Spinal cord (tissue), 10 donors: Measurements from ENCODE around the gene OR5M11. TPM values are rescaled to one million over a fixed set of nuclear protein-coding genes. Genes with fewer than 3 reads are reported as not detected.

Experiments used
- DNase-seq, 6 donors: peaks; one replicate each; pipeline versions ENCODE4 v3.0.0 to v3.0.0-alpha.2; 2013 to 2015; ENCODE audit warnings: low spot score in 6 of 6, low read depth in 4 of 6
- H3K27ac ChIP-seq: one replicate; pipeline ENCODE4 v1.5.1; 2013; ENCODE audit warnings: low read depth, low read length, control low read depth
- H3K27me3 ChIP-seq: one replicate; pipeline ENCODE4 v1.6.1; 2013; ENCODE audit warnings: low read length; ENCODE audit not compliant: control insufficient read depth, insufficient read depth
- H3K36me3 ChIP-seq: one replicate; pipeline ENCODE4 v1.6.1; 2013; ENCODE audit warnings: low read length; ENCODE audit not compliant: control insufficient read depth, insufficient read depth
- H3K4me1 ChIP-seq: one replicate; pipeline ENCODE4 v1.6.1; 2013; ENCODE audit warnings: low read length; ENCODE audit not compliant: control insufficient read depth, insufficient read depth
- H3K4me3 ChIP-seq: one replicate; pipeline ENCODE4 v1.5.1; 2013; ENCODE audit warnings: low read depth, low read length, control low read depth
- H3K9me3 ChIP-seq: one replicate; pipeline ENCODE4 v1.6.1; 2013; ENCODE audit warnings: low read length; ENCODE audit not compliant: control insufficient read depth, insufficient read depth
- WGBS: methylation state at CpG from one replicate; pipeline ENCODE4 v1.1.5; 2013; ENCODE audit warnings: missing lambda C conversion rate; ENCODE audit not compliant: insufficient coverage; 5-methylcytosine and 5-hydroxymethylcytosine counted together
- polyA plus RNA-seq, 2 donors: library from polyadenylated mRNA; unstranded; fragments of 120-200 nt; gene quantifications; one replicate each; pipeline ENCODE4 v1.2.1, GENCODE V29; 2013; ENCODE audit not compliant: insufficient read length in 2 of 2
- total RNA-seq, 2 donors: library from RNA; depleted of rRNA in 1 of 2; stranded (reverse); fragments of 120-200 nt in 1 of 2; fragments of >200 nt in 1 of 2; gene quantifications; one replicate each; pipeline versions ENCODE4 v1.2.3 to v1.2.4, GENCODE V29; 2013 to 2014
- donor health status: healthy.

OR5M11 gene
- total and polyA plus RNA-seq, 4 donors: not detected

- WGBS: no CpG with 5 or more reads among the region's 1 CpG
- no peaks in the 10 kb centered on the region for H3K36me3 ChIP-seq
- DNase-seq: no peak
- no peaks in the 10 kb centered on the region for H3K4me1 ChIP-seq
- no peaks in the 10 kb centered on the region for H3K9me3 ChIP-seq
- H3K27me3 ChIP-seq: no peaks in the 10 kb centered on the region
- H3K4me3 ChIP-seq: no peak overlapping the region
- H3K27ac ChIP-seq: no peak overlapping the region
Measured at GRCh38 chr11:56513280-56513679, 29.8 kb downstream of the OR5M11 start.

- Histone ChIP-seq H3K4me1 (no peaks in the 10 kb centered on the region), H3K36me3 (no peaks in the 10 kb centered on the region), H3K27me3 (no peaks in the 10 kb centered on the region), H3K4me3 (no peak overlapping the region), H3K9me3 (no peaks in the 10 kb centered on the region), H3K27ac (no peak overlapping the region)
- DNase-seq: no peak
- no CpG with 5 or more reads among the region's 1 CpG for WGBS
Measured at GRCh38 chr11:56509439-56509838, 33.6 kb downstream of the OR5M11 start.

- WGBS: 91% methylated on average over 25 of the region's 28 CpGs
- DNase-seq: no peak
- Histone ChIP-seq H3K4me1 (no peaks in the 10 kb centered on the region), H3K9me3 (no peaks in the 10 kb centered on the region), H3K36me3 (no peaks in the 10 kb centered on the region), H3K27ac (no peak overlapping the region), H3K4me3 (no peak overlapping the region), H3K27me3 (no peaks in the 10 kb centered on the region)
Measured at GRCh38 chr11:56497010-56497409, 46.0 kb downstream of the OR5M11 start.

GRCh38 chr11:56495117-56495516 is 47.9 kb downstream of the OR5M11 start:
- H3K4me1 ChIP-seq: no peaks in the 10 kb centered on the region
- H3K27me3 ChIP-seq: no peaks in the 10 kb centered on the region
- H3K4me3 ChIP-seq: no peak overlapping the region
- H3K9me3 ChIP-seq: no peaks in the 10 kb centered on the region
- no peak overlapping the region for H3K27ac ChIP-seq
- H3K36me3 ChIP-seq: no peaks in the 10 kb centered on the region
- DNase-seq: no peak
- no CpG with 5 or more reads among the region's 2 CpGs for WGBS

Other genes starting within 250 kb of the OR5M11 start
- not detected for gene OR8K3, start 228.1 kb downstream of the OR5M11 start, total RNA-seq
- not detected for gene OR8K3, start 228.1 kb downstream of the OR5M11 start, polyA plus RNA-seq
- not detected for gene OR8K1, start 197.2 kb downstream of the OR5M11 start, total RNA-seq
- not detected for gene OR8K1, start 197.2 kb downstream of the OR5M11 start, polyA plus RNA-seq
- not detected for gene OR8J1, start 189.0 kb downstream of the OR5M11 start, total RNA-seq
- not detected for gene OR8J1, start 189.0 kb downstream of the OR5M11 start, polyA plus RNA-seq
- not detected for gene OR8U1, start 167.6 kb downstream of the OR5M11 start, total RNA-seq
- gene OR8U1, start 167.6 kb downstream of the OR5M11 start, polyA plus RNA-seq: not detected
- gene OR5AL1, start 130.6 kb downstream of the OR5M11 start, total RNA-seq: not detected
- gene OR5AL1, start 130.6 kb downstream of the OR5M11 start, polyA plus RNA-seq: not detected
- not detected for gene OR5M3, start 69.9 kb downstream of the OR5M11 start, total RNA-seq
- not detected for gene OR5M3, start 69.9 kb downstream of the OR5M11 start, polyA plus RNA-seq
- gene OR5M8, start 51.9 kb downstream of the OR5M11 start, total RNA-seq: not detected
- gene OR5M8, start 51.9 kb downstream of the OR5M11 start, polyA plus RNA-seq: not detected
- gene OR5M10, start 34.5 kb upstream of the OR5M11 start, total RNA-seq: not detected
- gene OR5M10, start 34.5 kb upstream of the OR5M11 start, polyA plus RNA-seq: not detected
- gene OR5M1, start 71.6 kb upstream of the OR5M11 start, total RNA-seq: not detected
- not detected for gene OR5M1, start 71.6 kb upstream of the OR5M11 start, polyA plus RNA-seq
- gene OR5AP2, start 99.2 kb upstream of the OR5M11 start, total RNA-seq: not detected
- gene OR5AP2, start 99.2 kb upstream of the OR5M11 start, polyA plus RNA-seq: not detected
- not detected for gene OR5AR1, start 120.4 kb upstream of the OR5M11 start, total RNA-seq
- gene OR5AR1, start 120.4 kb upstream of the OR5M11 start, polyA plus RNA-seq: not detected
- gene OR9G1, start 155.8 kb upstream of the OR5M11 start, total RNA-seq: not detected
- gene OR9G1, start 155.8 kb upstream of the OR5M11 start, polyA plus RNA-seq: not detected
- not detected for gene OR9G4, start 205.4 kb upstream of the OR5M11 start, total RNA-seq
- gene OR9G4, start 205.4 kb upstream of the OR5M11 start, polyA plus RNA-seq: not detected